A549 (cell line): Measurements from ENCODE around the gene INTS6L. TPM values are rescaled to one million over a fixed set of nuclear protein-coding genes. Genes with fewer than 3 reads are reported as not detected.
A peak's percentile ranks its signal among the peaks of the same experiment; 100 is the strongest.

ENCODE experiments used
- ATAC-seq, 2 experiments: fragments of 200-7000 bp in 1 of 2; fragments of >200 bp in 1 of 2; cut with Nextera tagmentation in 1 of 2; cut with Tn5 transposase in 1 of 2; 3 replicates each; pipeline versions ENCODE4 v1.8.0 to v1.9.1; 2018 to 2020; ENCODE audit warnings: mild to moderate bottlenecking in 1 of 2, moderate library complexity in 1 of 2
- CTCF ChIA-PET: fragments of 300-600 bp; sonication (Branson Sonifier 250); formaldehyde crosslinking; extraction: SDS; loops from one replicate; lab custom pipeline; 2021; ENCODE audit warnings: antibody characterized with exemption, inconsistent platforms; lab: Yijun Ruan, JAX
- POLR2A ChIA-PET: fragments of 350-600 bp; formaldehyde crosslinking; extraction: SDS; loops from one replicate; lab custom pipeline; 2021; ENCODE audit warnings: antibody characterized with exemption, inconsistent platforms; lab: Yijun Ruan, JAX
- DNase-seq, 2 experiments: peaks; one replicate each; pipeline versions ENCODE4 v3.0.0 to v3.0.0-alpha.2; 2011 to 2016; ENCODE audit warnings: low read depth in 1 of 2, low spot score in 1 of 2
- FAIRE-seq: peaks from 2 replicates; lab custom pipeline; 2011; peaks lifted over from hg19 to GRCh38; lab: Jason Lieb, UNC
- H3K27ac ChIP-seq, 2 experiments: fragments of >200 bp; sonication (Bioruptor Twin); formaldehyde crosslinking; 3 replicates each; pipeline ENCODE4 v1.5.1; 2016 to 2017
- H3K4me1 ChIP-seq: fragments of >200 bp; sonication (Bioruptor Twin); formaldehyde crosslinking; 3 replicates; pipeline ENCODE4 v1.6.1; 2016
- H3K4me2 ChIP-seq: fragments of >200 bp; sonication (Bioruptor Twin); formaldehyde crosslinking; 3 replicates; pipeline ENCODE4 v1.6.1; 2016
- H3K4me3 ChIP-seq: fragments of >200 bp; sonication (Bioruptor Twin); formaldehyde crosslinking; 3 replicates; pipeline ENCODE4 v1.5.1; 2016
- H3K9me3 ChIP-seq: fragments of >200 bp; sonication (Bioruptor Twin); formaldehyde crosslinking; 3 replicates; pipeline ENCODE4 v1.6.1; 2016
- CHD2 ChIP-seq: fragments of 150-350 bp; IDR thresholded peaks from 2 replicates; pipeline ENCODE4 v1.6.1; 2014; ENCODE audit warnings: low read length; ENCODE audit not compliant: partially characterized antibody
- CHD4 ChIP-seq: fragments of 200-600 bp; sonication (generic); IDR thresholded peaks from 2 replicates; pipeline ENCODE4 v1.6.1; 2016; ENCODE audit warnings: antibody characterized with exemption, mild to moderate bottlenecking, borderline replicate concordance
- CTCF ChIP-seq: fragments of >200 bp; sonication (Bioruptor Twin); formaldehyde crosslinking; IDR thresholded peaks from 3 replicates; pipeline ENCODE4 v1.5.1; 2016
- E2F6 ChIP-seq: IDR thresholded peaks from 2 replicates; pipeline ENCODE4 v1.6.1; 2012; ENCODE audit warnings: low read depth, borderline replicate concordance
- EHF ChIP-seq: fragments of 250-450 bp; sonication (Bioruptor Pico); IDR thresholded peaks from 2 replicates; pipeline ENCODE4 v1.5.0; 2020; ENCODE audit warnings: mild to moderate bottlenecking
- EHMT2 ChIP-seq: fragments of 200-600 bp; sonication (generic); IDR thresholded peaks from 2 replicates; pipeline ENCODE4 v1.6.1; 2016; ENCODE audit warnings: antibody characterized with exemption, low read depth, mild to moderate bottlenecking, moderate library complexity
- ELK1 ChIP-seq: fragments of 150-350 bp; IDR thresholded peaks from 2 replicates; pipeline ENCODE4 v1.6.1; 2014; ENCODE audit warnings: low read depth, mild to moderate bottlenecking, low read length
- EP300 ChIP-seq, 2 experiments: fragments of >200 bp; sonication (Bioruptor Twin); formaldehyde crosslinking; IDR thresholded peaks; 2 replicates in 1 of 2; 3 replicates in 1 of 2; pipeline ENCODE4 v1.6.1; 2016 to 2017
- ESRRA ChIP-seq: fragments of 150-350 bp; IDR thresholded peaks from 2 replicates; pipeline ENCODE4 v1.6.1; 2014; ENCODE audit warnings: mild to moderate bottlenecking, low read length, borderline replicate concordance
- FOSL2 ChIP-seq, 2 experiments: fragments of 450-650 bp in 1 of 2; fragments of >200 bp in 1 of 2; sonication (Bioruptor Twin) in 1 of 2; formaldehyde crosslinking; IDR thresholded peaks; 2 replicates each; pipeline versions ENCODE4 v1.5.0 to v1.6.1; 2016 to 2020; ENCODE audit warnings: mild to moderate bottlenecking in 1 of 2, moderate library complexity in 1 of 2
- FOXS1 ChIP-seq: fragments of 250-450 bp; sonication (Bioruptor Pico); IDR thresholded peaks from 2 replicates; pipeline ENCODE4 v1.5.0; 2020; ENCODE audit warnings: mild to moderate bottlenecking, moderate library complexity
- HDAC2 ChIP-seq: fragments of 200-600 bp; sonication (generic); IDR thresholded peaks from 2 replicates; pipeline ENCODE4 v1.6.1; 2016
- HES2 ChIP-seq: fragments of >200 bp; sonication (Bioruptor Twin); formaldehyde crosslinking; IDR thresholded peaks from 2 replicates; pipeline ENCODE4 v1.6.1; 2016
- HEYL ChIP-seq: fragments of 250-450 bp; sonication (Bioruptor Pico); IDR thresholded peaks from 2 replicates; pipeline ENCODE4 v1.8.0; 2021; ENCODE audit warnings: mild to moderate bottlenecking, moderate library complexity
- HOXA7 ChIP-seq: fragments of 250-450 bp; sonication (Bioruptor Pico); IDR thresholded peaks from 2 replicates; pipeline ENCODE4 v1.5.0; 2020; ENCODE audit warnings: mild to moderate bottlenecking, moderate library complexity
- JUNB ChIP-seq: fragments of >200 bp; sonication (Bioruptor Twin); formaldehyde crosslinking; IDR thresholded peaks from 2 replicates; pipeline ENCODE4 v1.6.1; 2016
- KDM5A ChIP-seq: fragments of 200-600 bp; sonication (generic); IDR thresholded peaks from 2 replicates; pipeline ENCODE4 v1.6.1; 2016; ENCODE audit warnings: antibody characterized with exemption, mild to moderate bottlenecking
- MAFK ChIP-seq: fragments of 450-650 bp; IDR thresholded peaks from 2 replicates; pipeline ENCODE4 v1.6.1; 2014; ENCODE audit not compliant: partially characterized antibody
- MAX ChIP-seq: IDR thresholded peaks from 2 replicates; pipeline ENCODE4 v1.6.1; 2012
- MAZ ChIP-seq: fragments of 150-350 bp; IDR thresholded peaks from 2 replicates; pipeline ENCODE4 v1.6.1; 2014; ENCODE audit warnings: antibody characterized with exemption, low read depth, low read length, borderline replicate concordance
- NPAS2 ChIP-seq: fragments of 250-450 bp; sonication (Bioruptor Pico); IDR thresholded peaks from 2 replicates; pipeline ENCODE4 v1.8.0; 2022; ENCODE audit warnings: mild to moderate bottlenecking, moderate library complexity, borderline replicate concordance
- NR3C1 ChIP-seq: fragments of >200 bp; sonication (Bioruptor Twin); formaldehyde crosslinking; IDR thresholded peaks from 3 replicates; pipeline ENCODE4 v1.6.1; 2017
- POLR2A ChIP-seq: IDR thresholded peaks from 2 replicates; pipeline ENCODE4 v1.6.1; 2012; ENCODE audit warnings: mild to moderate bottlenecking, low read length
- RAD21 ChIP-seq, 2 experiments: fragments of >200 bp in 1 of 2; sonication (Bioruptor Twin) in 1 of 2; formaldehyde crosslinking in 1 of 2; IDR thresholded peaks in 1 of 2; conservative IDR thresholded peaks in 1 of 2; 2 replicates in 1 of 2; 3 replicates in 1 of 2; pipeline ENCODE4 v1.6.1; 2012 to 2018; ENCODE audit warnings: inconsistent platforms in 1 of 2
- RCOR1 ChIP-seq: fragments of 150-350 bp; IDR thresholded peaks from 2 replicates; pipeline ENCODE4 v1.6.1; 2014; ENCODE audit warnings: antibody characterized with exemption, low read length, low read depth
- RNF2 ChIP-seq: fragments of 200-600 bp; sonication (generic); IDR thresholded peaks from 2 replicates; pipeline ENCODE4 v1.6.1; 2016; ENCODE audit warnings: low read depth, mild to moderate bottlenecking, antibody characterized with exemption, moderate library complexity, borderline replicate concordance
- SMC3 ChIP-seq: fragments of >200 bp; sonication (Bioruptor Twin); formaldehyde crosslinking; IDR thresholded peaks from 3 replicates; pipeline ENCODE4 v1.6.1; 2018; ENCODE audit warnings: inconsistent platforms
- SREBF2 ChIP-seq: fragments of 450-650 bp; IDR thresholded peaks from 2 replicates; pipeline ENCODE4 v1.6.1; 2014; ENCODE audit warnings: mild to moderate bottlenecking, moderate library complexity
- USF2 ChIP-seq: fragments of 450-650 bp; IDR thresholded peaks from 2 replicates; pipeline ENCODE4 v1.6.1; 2014; ENCODE audit warnings: antibody characterized with exemption
- ZC3H11A ChIP-seq: fragments of 450-650 bp; IDR thresholded peaks from 2 replicates; pipeline ENCODE4 v1.6.1; 2014; ENCODE audit warnings: antibody characterized with exemption, mild to moderate bottlenecking
- ZNF302 ChIP-seq: fragments of 250-450 bp; sonication (Bioruptor Pico); IDR thresholded peaks from 2 replicates; pipeline ENCODE4 v1.9.0; 2021; ENCODE audit warnings: inconsistent platforms, mild to moderate bottlenecking, moderate library complexity
- ZSCAN20 ChIP-seq: fragments of 250-450 bp; sonication (Bioruptor Pico); IDR thresholded peaks from 2 replicates; pipeline ENCODE4 v1.8.0; 2022; ENCODE audit warnings: mild to moderate bottlenecking, moderate library complexity
- WGBS: methylation state at CpG from one replicate; pipeline ENCODE4 v1.1.6; 2017; ENCODE audit errors: missing lambda C conversion rate; 5-methylcytosine and 5-hydroxymethylcytosine counted together
- polyA plus RNA-seq, 4 experiments: library from polyadenylated mRNA; depleted of rRNA in 3 of 4; stranded (reverse); fragments of >200 nt; fragmentation: RNase III in 1 of 4; extraction: RNeasy Plus Mini Kit Qiagen cat#74134 plus additional on column Dnase treatment in 1 of 4; gene quantifications; 2 replicates in 3 of 4; 3 replicates in 1 of 4; pipeline ENCODE4 v1.2.3, GENCODE V29; 2011 to 2017

The INTS6L gene
- polyA plus RNA-seq, 2 of the 4 experiments (the other 2 are of a cell fraction): 0.19 to 0.40 TPM

GRCh38 chrX:135536877-135537276 lies 16.4 kb downstream of the INTS6L start:
- no peaks in the 10 kb centered on the region for H3K9me3 ChIP-seq
- no peak overlapping the region for H3K4me3 ChIP-seq
- ATAC-seq (no peak), FAIRE-seq (peak; percentile 23), DNase-seq (no peak)
- TF ChIP-seq ZC3H11A: no peak
- no peak for TF ChIP-seq MAZ
- TF ChIP-seq ELK1: no peak
- no peak for TF ChIP-seq SREBF2
- no peak for TF ChIP-seq HES2
- TF ChIP-seq MAFK: no peak
- TF ChIP-seq CTCF: no peak
- TF ChIP-seq CHD4: no peak
- no peak for TF ChIP-seq HDAC2
- TF ChIP-seq NPAS2 (CRISPR knock-in tag): no peak
- TF ChIP-seq POLR2A: no peak
- no peak for TF ChIP-seq KDM5A
- no peak for TF ChIP-seq NR3C1
- no peak for TF ChIP-seq EHF (CRISPR knock-in tag)
- no peak for TF ChIP-seq FOSL2 (IDR thresholded peaks at IDR 0.05)
- no peak for TF ChIP-seq FOSL2 (CRISPR knock-in tag; IDR thresholded peaks at IDR 0.05)
- no peak for TF ChIP-seq CHD2
- TF ChIP-seq MAX: no peak
- TF ChIP-seq USF2: no peak
- TF ChIP-seq RNF2: no peak
- no peak for TF ChIP-seq SMC3
- no peaks in the 10 kb centered on the region for H3K4me1 ChIP-seq
- H3K27ac ChIP-seq: no peak overlapping the region
- CTCF ChIA-PET: no interaction called here
- H3K4me2 ChIP-seq: no peak overlapping the region
- POLR2A ChIA-PET: no interaction called here

GRCh38 chrX:135541351-135541750 lies 20.9 kb downstream of the INTS6L start:
- no peak for DNase-seq
- ChIA-PET CTCF (no interaction called here), POLR2A (no interaction called here)
- Histone ChIP-seq H3K4me3 (no peak overlapping the region), H3K9me3 (no peaks in the 10 kb centered on the region), H3K4me1 (no peaks in the 10 kb centered on the region), H3K4me2 (no peak overlapping the region), H3K27ac (no peak overlapping the region)
- 25% methylated on average over 1 of the region's 1 CpG for WGBS
- peak; percentile 63 for FAIRE-seq
- ATAC-seq: no peak
- TF ChIP-seq MAFK (peak; percentile 28), ESRRA (no peak), E2F6 (no peak)

- ChIA-PET POLR2A (no interaction called here), CTCF (no interaction called here)
- no peak for FAIRE-seq
- Histone ChIP-seq H3K4me2 (no peak overlapping the region), H3K27ac (no peak overlapping the region), H3K9me3 (no peaks in the 10 kb centered on the region), H3K4me1 (no peaks in the 10 kb centered on the region), H3K4me3 (no peak overlapping the region)
- ATAC-seq: no peak
- 0% methylated on average over 1 of the region's 1 CpG for WGBS
- no peak for TF ChIP-seq ESRRA
- TF ChIP-seq NR3C1: no peak
- no peak for TF ChIP-seq EHMT2
- TF ChIP-seq HDAC2: no peak
- no peak for TF ChIP-seq ZNF302
- no peak for TF ChIP-seq EP300 (IDR thresholded peaks at IDR 0.05)
- no peak for TF ChIP-seq ZSCAN20 (CRISPR knock-in tag)
- TF ChIP-seq FOXS1 (CRISPR knock-in tag): no peak
- TF ChIP-seq RAD21 (conservative IDR thresholded peaks at IDR 0.05 in 1 of 2, IDR thresholded peaks at IDR 0.05 in 1 of 2): no peak
- TF ChIP-seq MAFK: no peak
- TF ChIP-seq HOXA7 (CRISPR knock-in tag): no peak
- TF ChIP-seq RCOR1: no peak
- no peak for TF ChIP-seq JUNB
- TF ChIP-seq MAX: no peak
- no peak for TF ChIP-seq HEYL (CRISPR knock-in tag)
- TF ChIP-seq EHF (CRISPR knock-in tag): no peak
- no peak for DNase-seq
Observed at GRCh38 chrX:135543172-135543571, 22.7 kb downstream of the INTS6L start.
